ENCODE results near the gene JPH3. TPM values are rescaled to one million over a fixed set of nuclear protein-coding genes. Genes with fewer than 3 reads are reported as not detected.

The JPH3 gene
- total RNA-seq, 4 donors from 2014 or later: 0.22 to 1.1 (median 0.29) TPM; not detected in 1

- Histone ChIP-seq H3K27ac (no peak overlapping the region), H3K27me3 (no peaks in the 10 kb centered on the region), H3K9me3 (no peaks in the 10 kb centered on the region), H3K36me3 (no peaks in the 10 kb centered on the region), H3K4me1 (no peaks in the 10 kb centered on the region), H3K4me3 (replicated peaks in 1 of 3) (no peak overlapping the region)
- DNase-seq: no peak
- WGBS, 2 donors: 90 to 92% methylated on average over 19 of the region's 19 CpGs
- TF ChIP-seq, protein P1, sequence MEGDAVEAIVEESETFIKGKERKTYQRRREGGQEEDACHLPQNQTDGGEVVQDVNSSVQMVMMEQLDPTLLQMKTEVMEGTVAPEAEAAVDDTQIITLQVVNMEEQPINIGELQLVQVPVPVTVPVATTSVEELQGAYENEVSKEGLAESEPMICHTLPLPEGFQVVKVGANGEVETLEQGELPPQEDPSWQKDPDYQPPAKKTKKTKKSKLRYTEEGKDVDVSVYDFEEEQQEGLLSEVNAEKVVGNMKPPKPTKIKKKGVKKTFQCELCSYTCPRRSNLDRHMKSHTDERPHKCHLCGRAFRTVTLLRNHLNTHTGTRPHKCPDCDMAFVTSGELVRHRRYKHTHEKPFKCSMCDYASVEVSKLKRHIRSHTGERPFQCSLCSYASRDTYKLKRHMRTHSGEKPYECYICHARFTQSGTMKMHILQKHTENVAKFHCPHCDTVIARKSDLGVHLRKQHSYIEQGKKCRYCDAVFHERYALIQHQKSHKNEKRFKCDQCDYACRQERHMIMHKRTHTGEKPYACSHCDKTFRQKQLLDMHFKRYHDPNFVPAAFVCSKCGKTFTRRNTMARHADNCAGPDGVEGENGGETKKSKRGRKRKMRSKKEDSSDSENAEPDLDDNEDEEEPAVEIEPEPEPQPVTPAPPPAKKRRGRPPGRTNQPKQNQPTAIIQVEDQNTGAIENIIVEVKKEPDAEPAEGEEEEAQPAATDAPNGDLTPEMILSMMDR (IDR thresholded peaks at IDR 0.05): no peak
- TF ChIP-seq POLR2A (IDR thresholded peaks at IDR 0.05): no peak
- intact Hi-C loops (cut with DNase I): no loop called here
These were observed 65.6 kb downstream of the JPH3 start for GRCh38 chr16:87667946-87668345.

GRCh38 chr16:87669672-87670071, 67.4 kb downstream of the JPH3 start:
- no peak for TF ChIP-seq POLR2A (IDR thresholded peaks at IDR 0.05)
- TF ChIP-seq, protein P1 (IDR thresholded peaks at IDR 0.05): no peak
- Histone ChIP-seq H3K27me3 (no peaks in the 10 kb centered on the region), H3K4me3 (replicated peaks in 1 of 3) (no peak overlapping the region), H3K36me3 (no peaks in the 10 kb centered on the region), H3K27ac (no peak overlapping the region), H3K9me3 (no peaks in the 10 kb centered on the region), H3K4me1 (no peaks in the 10 kb centered on the region)
- intact Hi-C loops (cut with DNase I): no loop called here
- no peak for DNase-seq
- WGBS, 2 donors: 75 to 79% methylated on average over 12 to 20 of the region's 21 CpGs

- TF ChIP-seq, protein P1 (IDR thresholded peaks at IDR 0.05): no peak
- no peak for TF ChIP-seq POLR2A (IDR thresholded peaks at IDR 0.05)
- H3K4me1 ChIP-seq: no peaks in the 10 kb centered on the region
- 94 to 98% methylated on average over 7 to 10 of the region's 13 CpGs for WGBS, 2 donors
- no peaks in the 10 kb centered on the region for H3K36me3 ChIP-seq
- no peaks in the 10 kb centered on the region for H3K9me3 ChIP-seq
- DNase-seq: no peak
- intact Hi-C loops (cut with DNase I): no loop called here
- H3K27ac ChIP-seq: no peak overlapping the region
- H3K4me3 ChIP-seq (replicated peaks in 1 of 3): no peak overlapping the region
- no peaks in the 10 kb centered on the region for H3K27me3 ChIP-seq
These were observed 68.9 kb downstream of the JPH3 start for GRCh38 chr16:87671221-87671620.

- Histone ChIP-seq H3K27me3 (no peaks in the 10 kb centered on the region), H3K27ac (no peak overlapping the region), H3K9me3 (no peaks in the 10 kb centered on the region), H3K4me1 (no peaks in the 10 kb centered on the region), H3K36me3 (no peaks in the 10 kb centered on the region), H3K4me3 (replicated peaks in 1 of 3) (no peak overlapping the region)
- intact Hi-C loops (cut with DNase I): no loop called here
- TF ChIP-seq, protein P1 (IDR thresholded peaks at IDR 0.05): no peak
- TF ChIP-seq POLR2A (IDR thresholded peaks at IDR 0.05): no peak
- 80 to 85% methylated on average over 10 to 19 of the region's 20 CpGs for WGBS, 2 donors
- no peak for DNase-seq
These were observed 69.5 kb downstream of the JPH3 start for GRCh38 chr16:87671715-87672270.

DNA sequence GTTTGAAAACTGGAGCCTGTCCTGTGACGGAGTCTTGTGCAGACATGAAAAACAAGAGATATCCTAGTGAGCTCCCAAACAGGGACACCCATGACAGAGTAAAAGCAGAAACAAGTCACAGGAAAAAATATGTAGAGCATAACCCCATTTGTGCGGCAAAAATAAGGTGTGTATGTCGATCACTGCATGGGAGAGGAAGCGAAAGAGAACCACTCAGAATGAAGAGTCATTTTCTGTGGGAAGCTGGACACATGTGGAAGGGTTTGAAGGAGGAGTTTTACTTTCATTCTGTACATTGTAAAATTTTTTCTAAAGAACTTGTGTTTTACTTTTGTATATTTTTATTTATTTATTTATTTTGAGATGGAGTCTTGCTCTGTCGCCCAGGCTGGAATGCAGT, 72.1 kb downstream of the JPH3 start:
- no peaks in the 10 kb centered on the region for H3K9me3 ChIP-seq
- WGBS, 2 donors: 77 to 84% methylated on average over 5 of the region's 5 CpGs
- no peak for TF ChIP-seq POLR2A (IDR thresholded peaks at IDR 0.05)
- TF ChIP-seq, protein P1 (IDR thresholded peaks at IDR 0.05): no peak
- H3K4me3 ChIP-seq (replicated peaks in 1 of 3): no peak overlapping the region
- intact Hi-C loops (cut with DNase I): no loop called here
- no peaks in the 10 kb centered on the region for H3K27me3 ChIP-seq
- H3K27ac ChIP-seq: no peak overlapping the region
- no peak for DNase-seq
- H3K4me1 ChIP-seq: no peaks in the 10 kb centered on the region
- H3K36me3 ChIP-seq: no peaks in the 10 kb centered on the region
